HG03432 (cell line): ENCODE data around the gene EML3.
"Not testable (repeated sequence)": the region's sequence is repeated elsewhere in the genome, so short reads cannot be mapped to it uniquely, and the experiment has no call there.

ENCODE experiments used
- ATAC-seq: cut with Tn5 transposase; IDR thresholded peaks from one replicate; pipeline ENCODE4 v1.9.1; 2021; ENCODE audit warnings: mild to moderate bottlenecking, moderate library complexity; ENCODE audit not compliant: unreplicated experiment

EML3 gene

GRCh38 chr11:62573006-62573591 is 39.5 kb downstream of the EML3 start:
- no peak for ATAC-seq

GRCh38 chr11:62572431-62572830 is 40.1 kb downstream of the EML3 start:
- no peak for ATAC-seq

GRCh38 chr11:62571493-62571892 is 41.1 kb downstream of the EML3 start:
- not testable (repeated sequence) for ATAC-seq

GRCh38 chr11:62570903-62571302 is 41.7 kb downstream of the EML3 start:
- not testable (repeated sequence) for ATAC-seq

GRCh38 chr11:62569611-62570010 is 43.0 kb downstream of the EML3 start:
- ATAC-seq, result no peak

- ATAC-seq, result no peak
These were observed 45.4 kb downstream of the EML3 start for GRCh38 chr11:62567018-62567633.

- no peak for ATAC-seq
These were observed 46.3 kb downstream of the EML3 start for GRCh38 chr11:62566247-62566646.

- no peak for ATAC-seq
These were observed 47.3 kb downstream of the EML3 start for GRCh38 chr11:62565100-62565802.

GRCh38 chr11:62561677-62562230 is 50.8 kb downstream of the EML3 start:
- not testable (repeated sequence) for ATAC-seq

GRCh38 chr11:62560566-62561103 is 51.9 kb downstream of the EML3 start:
- ATAC-seq, result no peak

GRCh38 chr11:62559626-62560025 is 52.9 kb downstream of the EML3 start:
- not testable (repeated sequence) for ATAC-seq

- no peak for ATAC-seq
These were observed 53.4 kb downstream of the EML3 start for GRCh38 chr11:62559204-62559603.

GRCh38 chr11:62558669-62559068 is 53.9 kb downstream of the EML3 start:
- no peak for ATAC-seq

- peak; percentile 28 for ATAC-seq
These were observed 55.5 kb downstream of the EML3 start for GRCh38 chr11:62556875-62557631.

GRCh38 chr11:62556108-62556874 is 56.3 kb downstream of the EML3 start:
- ATAC-seq, result peak; percentile 46

GRCh38 chr11:62555464-62556107 is 57.0 kb downstream of the EML3 start:
- ATAC-seq, result peak; percentile 46

- ATAC-seq, result no peak
These were observed 58.0 kb downstream of the EML3 start for GRCh38 chr11:62554387-62555167.

GRCh38 chr11:62553839-62554361 is 58.7 kb downstream of the EML3 start:
- ATAC-seq, result no peak
